NB4 (cell line): ENCODE results near the gene SLC30A7.
"Not testable (repeated sequence)": the region's sequence is repeated elsewhere in the genome, so short reads cannot be mapped to it uniquely, and the experiment has no call there.

Experiments used
- DNase-seq: peaks from one replicate; pipeline ENCODE4 v3.0.0; 2010; ENCODE audit warnings: low read depth
- H3K4me3 ChIP-seq: one replicate; pipeline ENCODE4 v1.5.1; 2011; ENCODE audit warnings: mild to moderate bottlenecking, low read depth, low read length, moderate library complexity
- MAX ChIP-seq: IDR thresholded peaks from 2 replicates; pipeline ENCODE4 v1.6.1; 2011; ENCODE audit warnings: low read depth, low read length
- MYC ChIP-seq: IDR thresholded peaks from 2 replicates; pipeline ENCODE4 v1.6.1; 2011; ENCODE audit warnings: low read depth, low read length
- POLR2A ChIP-seq: IDR thresholded peaks from 2 replicates; pipeline ENCODE4 v1.6.1; 2011; ENCODE audit warnings: mild to moderate bottlenecking; ENCODE audit not compliant: insufficient read length; ENCODE audit errors: extremely low read depth
- TF ChIP-seq, protein P1 (sequence below): IDR thresholded peaks from one replicate; pipeline ENCODE4 v1.5.1; 2012; ENCODE audit warnings: low read depth, low read length

Gene SLC30A7

GRCh38 chr1:100882698-100883097, 13.2 kb upstream of the SLC30A7 start:
- peak; percentile 50 for DNase-seq
- no peak for TF ChIP-seq MAX
- TF ChIP-seq, protein P1, sequence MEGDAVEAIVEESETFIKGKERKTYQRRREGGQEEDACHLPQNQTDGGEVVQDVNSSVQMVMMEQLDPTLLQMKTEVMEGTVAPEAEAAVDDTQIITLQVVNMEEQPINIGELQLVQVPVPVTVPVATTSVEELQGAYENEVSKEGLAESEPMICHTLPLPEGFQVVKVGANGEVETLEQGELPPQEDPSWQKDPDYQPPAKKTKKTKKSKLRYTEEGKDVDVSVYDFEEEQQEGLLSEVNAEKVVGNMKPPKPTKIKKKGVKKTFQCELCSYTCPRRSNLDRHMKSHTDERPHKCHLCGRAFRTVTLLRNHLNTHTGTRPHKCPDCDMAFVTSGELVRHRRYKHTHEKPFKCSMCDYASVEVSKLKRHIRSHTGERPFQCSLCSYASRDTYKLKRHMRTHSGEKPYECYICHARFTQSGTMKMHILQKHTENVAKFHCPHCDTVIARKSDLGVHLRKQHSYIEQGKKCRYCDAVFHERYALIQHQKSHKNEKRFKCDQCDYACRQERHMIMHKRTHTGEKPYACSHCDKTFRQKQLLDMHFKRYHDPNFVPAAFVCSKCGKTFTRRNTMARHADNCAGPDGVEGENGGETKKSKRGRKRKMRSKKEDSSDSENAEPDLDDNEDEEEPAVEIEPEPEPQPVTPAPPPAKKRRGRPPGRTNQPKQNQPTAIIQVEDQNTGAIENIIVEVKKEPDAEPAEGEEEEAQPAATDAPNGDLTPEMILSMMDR = no peak
- TF ChIP-seq POLR2A = no peak
- TF ChIP-seq MYC = no peak; the same call in 1 of the 2 replicates
- no peak overlapping the region for H3K4me3 ChIP-seq

DNA sequence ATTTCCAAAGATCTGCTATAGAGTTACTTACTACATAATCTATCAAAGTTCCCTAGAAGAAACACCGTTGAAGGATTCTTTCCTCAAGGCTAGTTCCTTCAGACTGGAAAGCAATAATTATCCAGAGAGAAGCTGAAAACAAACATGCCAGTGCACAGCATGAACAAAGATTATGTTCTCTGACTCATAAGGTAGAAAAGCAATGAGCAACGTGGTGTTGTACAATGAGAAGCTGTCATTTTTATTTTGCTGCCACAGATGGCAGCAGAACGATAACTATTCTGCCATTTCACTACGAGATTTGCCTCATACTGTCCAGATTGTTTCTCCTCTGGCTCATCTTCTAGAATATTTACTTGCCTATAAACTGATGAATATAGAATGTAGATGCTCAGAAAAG, 11.9 kb upstream of the SLC30A7 start:
- DNase-seq = peak; percentile 12
- H3K4me3 ChIP-seq = no peak overlapping the region
- TF ChIP-seq MYC = no peak
- no peak for TF ChIP-seq POLR2A
- TF ChIP-seq MAX = no peak
- TF ChIP-seq, protein P1 = no peak

DNA sequence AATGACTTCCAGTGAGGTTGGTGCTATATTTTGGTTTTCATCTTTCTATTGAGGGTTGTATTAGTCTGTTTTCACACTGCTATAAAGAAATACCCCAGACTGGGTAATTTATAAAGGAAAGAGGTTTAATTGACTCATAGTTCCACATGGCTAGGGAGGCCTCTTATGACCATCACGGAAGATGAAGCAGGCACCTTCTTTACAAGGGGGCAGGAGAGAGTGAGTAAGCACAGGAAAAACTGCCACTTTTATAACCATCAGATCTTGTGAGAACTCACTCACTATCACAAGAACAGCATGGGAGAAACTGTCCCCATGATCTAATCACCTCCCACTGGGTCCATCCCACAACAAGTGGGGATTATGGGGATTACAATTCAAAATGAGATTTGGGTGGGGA, 6.9 kb upstream of the SLC30A7 start:
- not testable (repeated sequence) for H3K4me3 ChIP-seq, DNase-seq

DNA sequence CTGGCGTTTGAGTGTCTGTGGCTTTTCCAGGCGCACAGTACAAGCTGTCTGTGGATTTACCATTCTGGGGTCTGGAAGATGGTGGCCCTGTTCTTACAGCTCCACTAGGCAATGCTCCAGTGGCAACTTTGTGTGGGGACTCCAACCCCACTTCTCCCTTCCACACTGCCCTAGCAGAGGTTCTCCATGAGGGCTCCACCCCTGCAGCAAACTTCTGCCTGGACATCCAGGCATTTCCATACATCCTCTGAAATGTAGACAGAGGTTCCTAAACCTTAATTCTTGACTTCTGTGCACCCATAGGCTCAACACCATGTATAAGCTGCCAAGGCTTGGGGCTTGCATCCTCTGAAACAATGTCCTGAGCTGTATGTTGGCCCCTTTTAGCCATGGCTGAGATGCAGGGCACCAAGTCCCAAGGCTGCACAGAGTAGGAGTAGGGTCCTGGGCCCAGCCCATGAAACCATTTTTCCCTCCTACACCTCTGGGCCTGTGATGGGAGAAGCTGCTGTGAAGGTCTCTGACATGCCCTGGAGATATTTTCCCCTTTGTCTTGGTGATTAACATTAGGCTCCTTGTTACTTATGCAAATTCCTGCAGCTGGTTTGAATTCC, 5.9 kb upstream of the SLC30A7 start:
- not testable (repeated sequence) for DNase-seq, H3K4me3 ChIP-seq

- H3K4me3 ChIP-seq = no peak overlapping the region
- no peak for DNase-seq
- no peak for TF ChIP-seq POLR2A
- TF ChIP-seq, protein P1 = no peak
- no peak for TF ChIP-seq MAX
- no peak for TF ChIP-seq MYC
Measured at GRCh38 chr1:100891380-100891779, 4.5 kb upstream of the SLC30A7 start.

DNA sequence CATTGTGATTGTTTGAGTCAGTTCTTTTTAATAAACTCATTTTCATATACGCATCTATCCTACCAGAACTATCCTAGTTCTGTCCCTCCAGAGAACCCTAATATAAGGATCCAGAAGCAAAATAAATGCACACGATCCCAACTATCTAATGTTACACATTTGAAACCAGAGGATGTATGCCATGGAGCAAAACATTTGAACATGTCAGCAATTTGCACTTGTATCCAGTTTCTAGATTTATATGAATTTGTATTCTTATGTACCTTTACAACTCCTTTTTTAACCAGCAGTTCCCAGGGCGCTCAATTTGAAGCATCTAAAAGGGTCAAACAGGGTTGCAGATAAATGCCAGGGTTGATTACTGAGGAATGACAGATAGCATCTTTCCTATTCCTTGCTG, 3.3 kb upstream of the SLC30A7 start:
- DNase-seq = no peak
- H3K4me3 ChIP-seq = peak overlapping the region; percentile 12
- no peak for TF ChIP-seq MAX
- no peak for TF ChIP-seq MYC
- TF ChIP-seq, protein P1 = no peak
- no peak for TF ChIP-seq POLR2A

DNA sequence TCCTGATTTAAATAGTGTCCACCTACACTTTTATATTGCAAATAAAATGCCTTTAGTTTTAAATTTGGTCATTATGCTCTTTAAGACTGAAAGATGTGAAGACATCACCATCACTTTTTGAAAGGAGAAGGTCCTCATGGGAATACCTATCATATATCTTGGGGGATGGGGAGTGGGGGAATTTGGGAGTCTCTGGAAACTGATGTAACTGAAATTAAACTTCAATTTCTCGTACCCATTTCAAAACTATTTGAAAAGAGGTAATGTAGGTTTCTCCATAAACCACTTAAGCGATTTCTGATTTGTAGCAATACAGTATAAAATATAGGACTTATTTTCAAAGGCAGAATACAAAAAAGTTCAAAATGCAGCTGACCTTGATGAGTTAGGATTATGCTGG, 2.2 kb upstream of the SLC30A7 start:
- H3K4me3 ChIP-seq = peak overlapping the region; percentile 96
- DNase-seq = no peak
- TF ChIP-seq MYC = no peak
- TF ChIP-seq MAX = no peak
- no peak for TF ChIP-seq POLR2A
- TF ChIP-seq, protein P1 = no peak
